H1 (cell line): Measurements from ENCODE around the gene GALR2. TPM values are rescaled to one million over a fixed set of nuclear protein-coding genes. Genes with fewer than 3 reads are reported as not detected.

ENCODE experiments used
- CTCF ChIA-PET: fragments of 300-600 bp; sonication (Branson Sonifier 250); formaldehyde crosslinking; loops from one replicate; lab custom pipeline; 2021; ENCODE audit not compliant: partially characterized antibody; lab: Charles Lee
- POLR2A ChIA-PET: fragments of 300-600 bp; sonication (Branson Sonifier 250); formaldehyde crosslinking; loops from one replicate; lab custom pipeline; 2021; ENCODE audit warnings: inconsistent platforms; ENCODE audit not compliant: partially characterized antibody; lab: Charles Lee
- DNase-seq, 2 experiments: peaks; one replicate each; pipeline versions ENCODE4 v3.0.0 to v3.0.0-alpha.2; 2010 to 2022; ENCODE audit warnings: low spot score in 2 of 2, low read depth in 1 of 2, mixed read lengths in 1 of 2
- FAIRE-seq: peaks from 2 replicates; lab custom pipeline; 2011; peaks lifted over from hg19 to GRCh38; lab: Jason Lieb, UNC
- H2AFZ ChIP-seq: 2 replicates; pipeline ENCODE4 v1.8.1; 2012; ENCODE audit warnings: low read length, inconsistent platforms
- H2AK5ac ChIP-seq: 2 replicates; pipeline ENCODE4 v1.6.1; 2013; ENCODE audit warnings: low read depth, low read length
- H2BK120ac ChIP-seq: replicated peaks from 2 replicates; pipeline ENCODE3; 2013; ENCODE audit warnings: low read depth, low read length, inconsistent platforms
- H2BK12ac ChIP-seq: 2 replicates; pipeline ENCODE4 v1.6.1; 2013; ENCODE audit warnings: low read depth, low read length
- H2BK15ac ChIP-seq: 2 replicates; pipeline ENCODE4 v1.6.1; 2013; ENCODE audit warnings: low read length
- H2BK20ac ChIP-seq: 2 replicates; pipeline ENCODE4 v1.6.1; 2013; ENCODE audit warnings: low read length
- H2BK5ac ChIP-seq: 2 replicates; pipeline ENCODE4 v1.6.1; 2013; ENCODE audit warnings: low read depth, low read length
- H3K14ac ChIP-seq: 2 replicates; pipeline ENCODE4 v1.6.1; 2013; ENCODE audit warnings: inconsistent platforms; ENCODE audit not compliant: insufficient read length
- H3K18ac ChIP-seq: 2 replicates; pipeline ENCODE4 v1.6.1; 2013; ENCODE audit warnings: low read length; ENCODE audit errors: extremely low read depth
- H3K23ac ChIP-seq: 2 replicates; pipeline ENCODE4 v1.6.1; 2013; ENCODE audit warnings: inconsistent platforms; ENCODE audit not compliant: insufficient read length
- H3K23me2 ChIP-seq: 2 replicates; pipeline ENCODE4 v1.6.1; 2013; ENCODE audit warnings: low read depth, low read length
- H3K27ac ChIP-seq: 2 replicates; pipeline ENCODE4 v1.6.1; 2011; ENCODE audit warnings: low read depth, low read length, inconsistent platforms
- H3K27me3 ChIP-seq, 4 experiments: replicated peaks in 1 of 4; 1 replicate in 1 of 4; 2 replicates in 3 of 4; pipeline versions ENCODE4 v1.6.1 to v1.8.1; 2011 to 2013; ENCODE audit warnings: low read length in 3 of 4, mild to moderate bottlenecking in 3 of 4, inconsistent platforms in 2 of 4, mixed read lengths in 2 of 4, moderate library complexity in 1 of 4; ENCODE audit not compliant: control insufficient read depth in 3 of 4, insufficient read depth in 3 of 4; ENCODE audit errors: extremely low read depth in 1 of 4
- H3K36me3 ChIP-seq, 4 experiments: 2 replicates each; pipeline versions ENCODE4 v1.6.1 to v1.8.1; 2011 to 2013; ENCODE audit warnings: mild to moderate bottlenecking in 4 of 4, low read length in 3 of 4, moderate library complexity in 2 of 4, control low read depth in 1 of 4, inconsistent platforms in 1 of 4; ENCODE audit not compliant: insufficient read depth in 4 of 4, control insufficient read depth in 2 of 4
- H3K4ac ChIP-seq: replicated peaks from 2 replicates; pipeline ENCODE3; 2013; ENCODE audit warnings: low read length, low read depth, mixed read lengths, inconsistent platforms; ENCODE audit not compliant: insufficient read length
- H3K4me1 ChIP-seq, 4 experiments: replicated peaks in 1 of 4; 1 replicate in 1 of 4; 2 replicates in 3 of 4; pipeline versions ENCODE4 v1.6.1 to v1.8.1; 2011 to 2013; ENCODE audit warnings: low read length in 3 of 4, inconsistent platforms in 2 of 4, mixed read lengths in 1 of 4; ENCODE audit not compliant: insufficient read depth in 4 of 4, control insufficient read depth in 3 of 4
- H3K4me2 ChIP-seq, 2 experiments: 2 replicates each; pipeline versions ENCODE4 v1.6.1 to v1.8.1; 2011 to 2013; ENCODE audit warnings: low read depth in 2 of 2, low read length in 2 of 2, control low read depth in 1 of 2, inconsistent platforms in 1 of 2, mild to moderate bottlenecking in 1 of 2; ENCODE audit not compliant: insufficient read depth in 1 of 2
- H3K4me3 ChIP-seq, 4 experiments: fragments of 200-600, 300-600 bp in 1 of 4; sonication (generic), shearing (Covaris generic), sonication (Bioruptor Twin) in 1 of 4; 2 replicates each; pipeline versions ENCODE4 v1.5.1 to v1.8.1; 2011 to 2016; ENCODE audit warnings: low read length in 4 of 4, low read depth in 3 of 4, control low read depth in 2 of 4, inconsistent platforms in 2 of 4, mild to moderate bottlenecking in 2 of 4, mixed read lengths in 1 of 4, moderate library complexity in 1 of 4; ENCODE audit not compliant: insufficient read depth in 2 of 4; ENCODE audit errors: extremely low read depth in 1 of 4
- H3K56ac ChIP-seq: replicated peaks from 2 replicates; pipeline ENCODE3; 2013; ENCODE audit warnings: low read depth, mild to moderate bottlenecking, mixed read lengths, low read length, inconsistent platforms; ENCODE audit not compliant: insufficient read length
- H3K79me1 ChIP-seq: 2 replicates; pipeline ENCODE4 v1.6.1; 2013; ENCODE audit warnings: low read depth, low read length, control low read depth
- H3K79me2 ChIP-seq, 2 experiments: 2 replicates each; pipeline versions ENCODE4 v1.6.1 to v1.8.1; 2012 to 2013; ENCODE audit warnings: low read length in 2 of 2, mild to moderate bottlenecking in 2 of 2, inconsistent platforms in 1 of 2; ENCODE audit not compliant: insufficient read depth in 2 of 2, control insufficient read depth in 1 of 2
- H3K9ac ChIP-seq, 4 experiments: replicated peaks in 1 of 4; 1 replicate in 1 of 4; 2 replicates in 3 of 4; pipeline versions ENCODE4 v1.6.1 to v1.8.1; 2011 to 2013; ENCODE audit warnings: low read depth in 3 of 4, low read length in 3 of 4, control low read depth in 2 of 4, mild to moderate bottlenecking in 2 of 4, moderate library complexity in 2 of 4, inconsistent platforms in 1 of 4; ENCODE audit errors: extremely low read depth in 1 of 4
- H3K9me3 ChIP-seq, 2 experiments: 2 replicates each; pipeline versions ENCODE4 v1.6.1 to v1.8.1; 2012 to 2013; ENCODE audit warnings: mild to moderate bottlenecking in 2 of 2, moderate library complexity in 2 of 2, control low read depth in 1 of 2, inconsistent platforms in 1 of 2, low read depth in 1 of 2, low read length in 1 of 2, mixed read lengths in 1 of 2; ENCODE audit not compliant: insufficient read depth in 2 of 2
- H4K20me1 ChIP-seq, 2 experiments: replicated peaks in 1 of 2; 2 replicates each; pipeline versions ENCODE3 to v1.8.1; 2011 to 2013; ENCODE audit warnings: inconsistent platforms in 2 of 2, low read length in 2 of 2, mild to moderate bottlenecking in 1 of 2; ENCODE audit not compliant: insufficient read depth in 2 of 2, control insufficient read depth in 1 of 2
- H4K5ac ChIP-seq: 2 replicates; pipeline ENCODE4 v1.6.1; 2013; ENCODE audit warnings: low read length, low read depth, mixed read lengths, inconsistent platforms; ENCODE audit not compliant: insufficient read length
- H4K8ac ChIP-seq: 2 replicates; pipeline ENCODE4 v1.8.0; 2013; ENCODE audit warnings: mild to moderate bottlenecking, moderate library complexity, low read length, inconsistent platforms; ENCODE audit not compliant: insufficient read depth; ENCODE audit errors: extremely low read depth
- H4K91ac ChIP-seq: replicated peaks from 2 replicates; pipeline ENCODE3; 2013; ENCODE audit warnings: low read length, mixed read lengths, inconsistent platforms; ENCODE audit not compliant: insufficient read length
- ATF3 ChIP-seq: IDR thresholded peaks from 2 replicates; pipeline ENCODE4 v1.6.1; 2011; ENCODE audit warnings: low read depth, mild to moderate bottlenecking, low read length; ENCODE audit not compliant: insufficient read depth
- CTBP2 ChIP-seq: IDR thresholded peaks from 2 replicates; pipeline ENCODE4 v1.7.0; 2011; ENCODE audit warnings: borderline replicate concordance, mild to moderate bottlenecking, moderate library complexity, mixed read lengths, low read length; ENCODE audit not compliant: insufficient read depth, insufficient read length
- EGR1 ChIP-seq: IDR thresholded peaks from 2 replicates; pipeline ENCODE4 v1.6.1; 2011; ENCODE audit warnings: low read depth, low read length, borderline replicate concordance
- EZH2 ChIP-seq: fragments of 200-600 bp; sonication (generic); IDR thresholded peaks from 2 replicates; pipeline ENCODE4 v1.7.1; 2012; ENCODE audit warnings: low read depth, mild to moderate bottlenecking, moderate library complexity, low read length, inconsistent platforms; ENCODE audit not compliant: severe bottlenecking
- KDM4A ChIP-seq: IDR thresholded peaks from one replicate; pipeline ENCODE4 v1.7.1; 2012; ENCODE audit warnings: low read depth, mild to moderate bottlenecking, moderate library complexity, low read length, inconsistent platforms; ENCODE audit not compliant: severe bottlenecking
- POU5F1 ChIP-seq: IDR thresholded peaks from 2 replicates; pipeline ENCODE4 v1.6.1; 2011; ENCODE audit warnings: low read depth, mild to moderate bottlenecking, low read length, moderate library complexity
- RAD21 ChIP-seq, 2 experiments: IDR thresholded peaks in 1 of 2; conservative IDR thresholded peaks in 1 of 2; 2 replicates each; pipeline ENCODE4 v1.6.1; 2011; ENCODE audit warnings: low read depth in 2 of 2, low read length in 2 of 2, improper control_type of control experiment in 1 of 2, inconsistent platforms in 1 of 2, mild to moderate bottlenecking in 1 of 2, moderate library complexity in 1 of 2
- SIN3A ChIP-seq, 2 experiments: IDR thresholded peaks in 1 of 2; conservative IDR thresholded peaks in 1 of 2; 2 replicates each; pipeline ENCODE4 v1.6.1; 2011 to 2012; ENCODE audit warnings: low read length in 2 of 2, improper control_type of control experiment in 1 of 2, low read depth in 1 of 2, mild to moderate bottlenecking in 1 of 2
- SIX5 ChIP-seq: IDR thresholded peaks from 2 replicates; pipeline ENCODE4 v1.6.1; 2011; ENCODE audit warnings: mild to moderate bottlenecking, low read depth, low read length
- SP1 ChIP-seq: IDR thresholded peaks from 2 replicates; pipeline ENCODE4 v1.6.1; 2011; ENCODE audit warnings: low read depth, low read length
- TBP ChIP-seq: IDR thresholded peaks from 2 replicates; pipeline ENCODE4 v1.6.1; 2011; ENCODE audit warnings: low read depth, low read length, improper control_type of control experiment
- TEAD4 ChIP-seq: IDR thresholded peaks from 2 replicates; pipeline ENCODE4 v1.6.1; 2012; ENCODE audit warnings: low read depth, low read length, inconsistent platforms, mixed read lengths
- WGBS, 2 experiments: shearing (Covaris generic) in 1 of 2; methylation state at CpG; one replicate each; pipeline versions ENCODE4 v1.1.6 to v1.1.7; 2013 to 2015; ENCODE audit warnings: low lambda C conversion rate in 2 of 2, mixed read lengths in 2 of 2, inconsistent platforms in 1 of 2, low coverage in 1 of 2, missing lambda C conversion rate in 1 of 2; ENCODE audit not compliant: insufficient replicate concordance in 2 of 2, insufficient coverage in 1 of 2, insufficient read length in 1 of 2; ENCODE audit errors: extremely low coverage in 1 of 2, missing lambda C conversion rate in 1 of 2; 5-methylcytosine and 5-hydroxymethylcytosine counted together
- polyA plus RNA-seq, 7 experiments: library from polyadenylated mRNA; depleted of rRNA in 3 of 7; stranded (reverse) in 5 of 7; unstranded in 2 of 7; fragments of >200 nt in 5 of 7; fragments of 200-250 nt in 2 of 7; gene quantifications; 1 replicate in 5 of 7; 2 replicates in 1 of 7; 4 replicates in 1 of 7; pipeline versions ENCODE4 v1.2.1 to v1.2.3, GENCODE V29; 2011 to 2013; ENCODE audit warnings: missing spikeins in 2 of 7, mixed read lengths in 2 of 7
- total RNA-seq: library from RNA; stranded (reverse); fragmentation: NEBNext Ultra II Directional; extraction: Animal tissue kit (Norgen Biotek cat#: 25700); gene quantifications from 2 replicates; pipeline ENCODE4 v1.2.1, GENCODE V29; 2021

Gene GALR2
- total and polyA plus RNA-seq, 2 of the 8 experiments (the other 6 are each of a cell fraction or from before 2014, with no cell fraction given), result 0.86 to 2.2 TPM

GRCh38 chr17:76107509-76107908 lies 32.9 kb downstream of the GALR2 start:
- Histone ChIP-seq H3K4me1 (peaks cover 6 to 16% (median 9%) of the 10 kb centered on the region in 4 experiments; a peak in 6 of 7 replicates), H4K20me1 (no peaks in the 10 kb centered on the region), H3K4me3 (no peak overlapping the region), H3K9ac (no peak overlapping the region), H3K23me2 (peaks cover 10% of the 10 kb centered on the region; the same call in 1 of the 2 replicates), H2BK120ac (no peak overlapping the region), H4K8ac (no peak overlapping the region), H2BK12ac (no peak overlapping the region), H4K5ac (no peak overlapping the region), H2BK20ac (no peak overlapping the region), H3K4ac (no peak overlapping the region), H3K36me3 (no peaks in the 10 kb centered on the region), H3K27ac (no peak overlapping the region), H3K23ac (no peak overlapping the region), H3K9me3 (no peaks in the 10 kb centered on the region), H3K56ac (no peak overlapping the region), H3K4me2 (no peak overlapping the region), H3K14ac (no peak overlapping the region), H2AFZ (no peak overlapping the region), H2BK15ac (no peak overlapping the region), H3K27me3 (no peaks in the 10 kb centered on the region), H2BK5ac (no peak overlapping the region), H2AK5ac (no peak overlapping the region), H3K79me2 (peaks cover 4 to 7% of the 10 kb centered on the region in 2 experiments; a peak in 3 of 4 replicates), H3K79me1 (peaks cover 4% of the 10 kb centered on the region), H4K91ac (no peak overlapping the region), H3K18ac (no peak overlapping the region)
- FAIRE-seq, result no peak
- no peak for DNase-seq
- POLR2A ChIA-PET, result interaction anchor here (0.9 kb wide), 1 partner anchor 10 kb away, joined by 4 read pairs; no protein-coding TSS in a partner anchor
- CTCF ChIA-PET, result interaction anchor here (0.7 to 41.5 kb wide), 4 partner anchors 12 to 114 kb away, joined by 3 to 778 read pairs (median 10); partner anchors contain the start of gene FOXJ1
- 94% methylated on average over 6 of the region's 6 CpGs; no CpG with 5 or more reads in 1 of the 2 experiments for WGBS, 2 experiments
- TF ChIP-seq POU5F1 (no peak), RAD21 (IDR thresholded peaks at IDR 0.05 in 1 of 2, conservative IDR thresholded peaks at IDR 0.05 in 1 of 2; ENCODE audit: low read depth in 2 of 2, low read length in 2 of 2) (no peak), EGR1 (no peak), SP1 (no peak), EZH2 (no peak), SIN3A (conservative IDR thresholded peaks at IDR 0.05 in 1 of 2, IDR thresholded peaks at IDR 0.05 in 1 of 2; ENCODE audit: low read depth in 1 of 2, low read length in 2 of 2) (no peak), TBP (no peak), SIX5 (no peak), ATF3 (no peak), TEAD4 (no peak), CTBP2 (no peak), KDM4A (no peak)
